Ectodermal cell (in vitro differentiated cells): Measurements from ENCODE around the gene PTH1R.

Experiments
- H3K27ac ChIP-seq: 2 replicates; pipeline ENCODE4 v1.7.0; 2013; ENCODE audit warnings: mild to moderate bottlenecking, low read depth, low read length; ENCODE audit not compliant: insufficient read depth, poor library complexity, severe bottlenecking
- H3K27me3 ChIP-seq: 2 replicates; pipeline ENCODE4 v1.7.0; 2013; ENCODE audit warnings: mild to moderate bottlenecking, low read length; ENCODE audit not compliant: insufficient read depth, control insufficient read depth, poor library complexity, severe bottlenecking
- H3K36me3 ChIP-seq: one replicate; pipeline ENCODE4 v1.7.0; 2013; ENCODE audit warnings: low read length; ENCODE audit not compliant: control insufficient read depth, insufficient read depth
- H3K4me1 ChIP-seq: one replicate; pipeline ENCODE4 v1.7.0; 2013; ENCODE audit warnings: low read length; ENCODE audit not compliant: control insufficient read depth, insufficient read depth
- H3K4me3 ChIP-seq: 2 replicates; pipeline ENCODE4 v1.7.0; 2013; ENCODE audit warnings: low read depth, low read length, control low read depth; ENCODE audit not compliant: insufficient read depth
- H3K9me3 ChIP-seq: 2 replicates; pipeline ENCODE4 v1.7.0; 2013; ENCODE audit warnings: mild to moderate bottlenecking, low read length, moderate library complexity; ENCODE audit not compliant: control insufficient read depth
- WGBS, 2 experiments: methylation state at CpG; one replicate each; pipeline ENCODE4 v1.1.7; 2013; ENCODE audit warnings: missing lambda C conversion rate in 2 of 2; 5-methylcytosine and 5-hydroxymethylcytosine counted together

Gene PTH1R

DNA sequence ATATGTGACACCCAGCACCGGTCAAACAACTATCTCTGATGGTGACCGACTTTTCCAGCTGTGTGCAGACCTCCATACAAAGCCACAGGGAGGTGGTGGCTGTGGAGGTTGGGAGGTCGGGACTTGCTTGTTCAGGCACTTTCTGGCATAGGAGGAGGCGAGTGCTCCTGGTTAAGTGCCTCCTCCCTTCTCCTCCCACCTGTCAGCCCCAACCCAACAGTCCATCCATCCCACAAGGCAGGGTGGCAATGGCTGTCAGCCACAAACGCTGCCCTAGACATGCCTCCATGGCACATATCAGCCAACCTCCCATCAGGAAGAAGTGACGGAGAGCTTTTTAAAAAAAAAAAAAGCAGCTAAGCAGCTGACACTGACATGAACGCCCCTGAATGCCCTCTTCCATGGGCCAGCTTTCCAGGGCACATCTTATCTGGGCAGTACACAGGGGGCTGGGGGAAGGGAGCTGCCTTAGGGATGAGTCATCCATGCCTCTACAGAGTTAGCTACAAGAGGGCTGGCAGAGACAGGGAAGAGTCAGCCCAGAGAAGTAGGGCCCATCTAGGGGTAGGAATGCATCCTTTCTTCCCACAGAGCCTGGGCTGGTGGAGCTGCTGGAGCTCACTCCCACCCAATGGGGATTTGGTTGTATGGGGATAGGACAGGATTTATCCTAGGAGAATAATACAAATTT lies 57.8 kb downstream of the PTH1R start:
- Histone ChIP-seq H3K27me3 (no peaks in the 10 kb centered on the region), H3K9me3 (no peaks in the 10 kb centered on the region), H3K27ac (no peak overlapping the region), H3K36me3 (no peaks in the 10 kb centered on the region), H3K4me1 (peaks cover 18% of the 10 kb centered on the region), H3K4me3 (no peak overlapping the region)
- WGBS, 2 experiments: 78 to 86% methylated on average over 7 of the region's 7 CpGs

DNA sequence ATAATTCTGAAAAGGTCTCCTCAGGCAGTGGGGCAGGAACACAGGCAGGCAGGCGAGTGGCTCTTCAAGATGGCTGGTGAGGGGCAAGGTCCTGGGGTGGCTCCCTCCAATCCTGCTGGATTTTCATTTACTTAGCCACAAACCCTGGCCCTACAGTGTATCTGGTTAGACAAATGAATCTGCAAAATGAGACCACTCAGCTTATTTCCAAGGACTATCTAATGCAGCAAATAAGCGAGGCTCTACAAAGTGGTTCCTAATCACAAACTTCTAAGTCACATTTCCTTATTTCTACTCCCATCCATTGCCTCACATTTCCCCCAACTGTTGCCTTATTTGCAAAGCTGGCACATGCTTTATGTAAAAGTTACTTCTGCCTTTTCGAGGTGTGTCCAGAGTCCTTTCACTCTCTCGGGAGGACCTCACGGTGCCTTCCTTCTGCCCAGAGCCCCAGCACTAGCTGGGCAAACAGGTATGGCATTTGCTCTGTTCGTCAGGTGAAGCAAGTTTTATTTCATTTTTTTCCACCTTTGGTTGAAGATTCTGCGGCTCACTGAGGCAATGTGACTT lies 58.6 kb downstream of the PTH1R start:
- 93% methylated on average over 7 of the region's 7 CpGs for WGBS, 2 experiments
- peaks cover 15% of the 10 kb centered on the region for H3K4me1 ChIP-seq

DNA sequence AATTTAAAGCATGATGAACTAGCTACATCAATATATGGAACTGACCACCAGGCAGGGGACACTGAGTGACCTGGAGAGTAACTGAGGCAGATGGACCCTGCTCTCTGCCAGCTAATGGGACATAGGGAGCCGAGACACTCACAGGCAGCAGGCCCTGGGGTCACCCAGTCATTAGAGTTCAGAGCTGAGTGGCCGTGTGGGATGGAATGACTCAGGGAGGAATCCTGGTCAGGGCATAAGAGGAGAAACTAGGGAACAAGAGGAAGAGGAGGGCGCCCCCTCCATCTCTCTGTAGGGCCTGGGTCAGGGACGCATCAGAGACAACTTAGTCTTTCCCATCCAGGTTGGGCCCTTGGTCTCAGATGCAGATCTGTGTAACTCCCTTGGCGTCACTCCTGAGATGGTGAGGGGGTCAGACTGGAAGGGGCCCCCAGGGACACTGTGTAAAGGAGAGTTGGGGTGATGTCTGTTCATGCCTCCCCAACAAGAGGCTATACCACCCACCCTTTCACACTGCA lies 59.3 kb downstream of the PTH1R start:
- H3K4me1 ChIP-seq: peaks cover 9% of the 10 kb centered on the region
- WGBS, 2 experiments: 92 to 94% methylated on average over 5 of the region's 5 CpGs

More for the DNA sequence above, 58.6 kb downstream of the PTH1R start:
- Histone ChIP-seq H3K9me3 (no peaks in the 10 kb centered on the region), H3K27me3 (no peaks in the 10 kb centered on the region), H3K36me3 (no peaks in the 10 kb centered on the region), H3K4me3 (no peak overlapping the region), H3K27ac (no peak overlapping the region)

DNA sequence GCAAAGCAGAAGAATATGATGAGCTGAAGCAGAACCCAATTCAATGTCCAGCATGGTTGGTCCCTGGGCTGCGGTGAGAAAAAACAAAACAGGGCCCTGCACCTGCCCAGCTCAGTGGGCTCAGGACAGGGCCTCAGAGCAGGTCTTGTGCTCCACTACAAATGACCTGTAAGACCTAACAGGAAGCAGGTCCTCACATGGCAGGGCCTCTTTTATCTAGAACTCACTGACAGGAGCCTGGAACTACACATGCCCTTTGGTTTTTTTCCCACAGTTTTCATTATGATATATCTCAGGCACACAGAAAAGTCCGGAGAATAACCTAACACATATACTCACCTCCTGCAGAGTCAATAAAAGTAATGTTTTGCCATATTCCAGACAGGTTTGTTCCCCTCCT lies 60.6 kb downstream of the PTH1R start:
- 94 to 99% methylated on average over 2 of the region's 2 CpGs for WGBS, 2 experiments
- H3K9me3 ChIP-seq: no peaks in the 10 kb centered on the region
- no peak overlapping the region for H3K4me3 ChIP-seq
- H3K27me3 ChIP-seq: no peaks in the 10 kb centered on the region
- peaks cover 9% of the 10 kb centered on the region for H3K4me1 ChIP-seq
- no peaks in the 10 kb centered on the region for H3K36me3 ChIP-seq
- H3K27ac ChIP-seq: no peak overlapping the region

More for the DNA sequence above, 59.3 kb downstream of the PTH1R start:
- H3K27me3 ChIP-seq: no peaks in the 10 kb centered on the region
- no peaks in the 10 kb centered on the region for H3K36me3 ChIP-seq
- H3K27ac ChIP-seq: no peak overlapping the region
- no peaks in the 10 kb centered on the region for H3K9me3 ChIP-seq
- H3K4me3 ChIP-seq: no peak overlapping the region

DNA sequence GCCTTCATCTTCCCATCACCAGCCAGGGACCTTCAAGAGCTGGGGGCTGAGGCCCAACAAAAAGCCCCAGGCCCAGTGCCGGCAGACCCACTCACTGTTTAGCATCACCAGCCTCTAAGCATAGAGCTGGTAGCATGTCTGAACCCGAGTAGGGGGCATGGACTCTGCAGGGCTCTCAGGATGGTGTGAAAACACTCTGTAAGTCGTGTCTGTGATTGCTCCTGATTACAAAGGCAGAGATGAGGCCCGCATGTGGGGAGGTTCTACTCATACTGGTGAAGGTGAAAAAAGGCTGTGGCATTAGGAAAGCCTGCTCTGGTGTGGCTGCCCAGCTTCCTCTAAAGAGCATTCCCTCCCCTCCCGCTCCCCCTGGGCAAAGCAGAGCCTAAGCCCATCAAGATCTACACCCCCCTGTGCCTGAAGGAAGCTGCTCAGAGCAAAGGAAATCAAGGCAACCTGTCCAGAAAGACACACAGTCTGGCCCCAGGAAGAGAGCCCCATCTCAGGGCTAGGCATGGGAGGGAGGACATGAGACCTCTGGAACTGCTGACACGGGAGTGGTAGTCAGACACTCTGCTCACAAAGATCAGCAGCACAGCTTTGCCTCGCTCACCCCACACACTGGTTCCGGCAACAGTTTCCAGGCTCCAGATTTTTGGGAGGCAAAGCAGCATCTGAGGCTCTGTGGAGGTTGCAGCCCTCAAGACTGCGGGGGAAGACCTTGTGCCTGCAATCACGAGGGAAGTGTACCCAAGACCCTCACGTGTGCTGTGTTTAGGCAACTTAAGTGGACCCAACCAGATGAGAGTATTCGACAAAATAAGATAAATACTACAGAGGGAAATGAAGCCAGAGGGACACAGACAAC lies 62.3 kb downstream of the PTH1R start:
- no peaks in the 10 kb centered on the region for H3K36me3 ChIP-seq
- WGBS, 2 experiments: 93 to 94% methylated on average over 12 of the region's 12 CpGs

DNA sequence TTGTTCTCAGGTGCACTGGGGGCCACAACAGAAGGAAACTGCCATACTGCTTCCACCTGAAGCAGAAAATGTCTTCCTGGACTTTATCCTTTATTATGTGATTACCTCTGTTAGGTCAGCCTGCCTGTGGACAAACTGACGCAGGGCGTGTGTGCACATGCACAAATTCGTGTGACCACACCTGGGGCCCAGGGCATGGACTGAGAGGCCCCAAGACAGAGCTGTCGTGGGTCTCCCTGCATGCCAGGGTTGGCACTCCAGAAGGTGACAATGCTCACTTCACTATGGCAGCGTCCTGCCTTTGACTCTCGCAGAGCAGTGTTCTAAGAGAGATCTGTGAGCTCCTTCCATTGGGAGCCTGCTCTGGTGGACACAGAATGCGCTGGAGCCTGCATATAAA lies 64.6 kb downstream of the PTH1R start:
- WGBS, 2 experiments: 96% methylated on average over 7 of the region's 7 CpGs
- no peaks in the 10 kb centered on the region for H3K36me3 ChIP-seq

More for the DNA sequence above, 62.3 kb downstream of the PTH1R start:
- peaks cover 9% of the 10 kb centered on the region for H3K4me1 ChIP-seq
- no peaks in the 10 kb centered on the region for H3K9me3 ChIP-seq
- no peaks in the 10 kb centered on the region for H3K27me3 ChIP-seq
- no peak overlapping the region for H3K27ac ChIP-seq
- no peak overlapping the region for H3K4me3 ChIP-seq

DNA sequence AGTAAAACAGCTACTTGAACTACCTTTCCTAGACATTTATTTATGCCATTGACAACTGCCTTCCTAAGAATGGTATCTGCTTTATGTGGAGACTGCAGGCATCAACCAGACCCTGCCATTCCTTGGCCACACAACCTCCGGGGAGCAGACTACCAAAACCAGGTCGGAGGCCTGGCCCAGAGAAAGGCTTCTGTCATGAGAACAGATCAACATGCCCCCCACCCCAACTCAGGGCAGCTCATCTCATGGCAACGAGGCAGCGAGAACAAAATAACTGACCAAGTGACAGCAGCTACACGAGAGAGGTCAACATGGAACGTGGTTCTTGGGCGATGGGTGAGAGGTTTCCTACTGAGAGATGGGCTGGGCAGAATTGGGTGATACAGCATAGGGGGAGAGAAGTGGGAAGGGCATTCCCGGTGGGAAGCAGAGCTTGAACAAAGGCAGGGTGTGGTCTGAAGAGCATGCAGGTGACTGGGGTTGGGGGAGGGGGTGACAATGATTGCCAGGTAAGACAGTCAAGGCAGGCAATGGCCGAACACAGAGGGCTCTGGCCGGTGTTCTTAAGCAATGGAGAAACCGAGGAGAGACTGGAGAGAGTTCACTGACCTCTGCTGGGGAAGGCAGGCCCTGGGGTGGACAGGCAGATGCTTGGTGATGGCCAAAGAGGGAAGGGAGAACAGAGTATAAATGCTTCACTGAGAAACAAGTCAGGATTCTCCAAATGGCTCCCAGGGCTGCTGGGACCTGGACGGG lies 65.1 kb downstream of the PTH1R start:
- WGBS, 2 experiments: 93% methylated on average over 12 of the region's 12 CpGs
- Histone ChIP-seq H3K27me3 (no peaks in the 10 kb centered on the region), H3K4me3 (no peak overlapping the region), H3K27ac (no peak overlapping the region), H3K4me1 (no peaks in the 10 kb centered on the region), H3K9me3 (no peaks in the 10 kb centered on the region), H3K36me3 (no peaks in the 10 kb centered on the region)

More for the DNA sequence above, 64.6 kb downstream of the PTH1R start:
- Histone ChIP-seq H3K4me1 (no peaks in the 10 kb centered on the region), H3K9me3 (no peaks in the 10 kb centered on the region), H3K4me3 (no peak overlapping the region), H3K27ac (no peak overlapping the region), H3K27me3 (no peaks in the 10 kb centered on the region)

DNA sequence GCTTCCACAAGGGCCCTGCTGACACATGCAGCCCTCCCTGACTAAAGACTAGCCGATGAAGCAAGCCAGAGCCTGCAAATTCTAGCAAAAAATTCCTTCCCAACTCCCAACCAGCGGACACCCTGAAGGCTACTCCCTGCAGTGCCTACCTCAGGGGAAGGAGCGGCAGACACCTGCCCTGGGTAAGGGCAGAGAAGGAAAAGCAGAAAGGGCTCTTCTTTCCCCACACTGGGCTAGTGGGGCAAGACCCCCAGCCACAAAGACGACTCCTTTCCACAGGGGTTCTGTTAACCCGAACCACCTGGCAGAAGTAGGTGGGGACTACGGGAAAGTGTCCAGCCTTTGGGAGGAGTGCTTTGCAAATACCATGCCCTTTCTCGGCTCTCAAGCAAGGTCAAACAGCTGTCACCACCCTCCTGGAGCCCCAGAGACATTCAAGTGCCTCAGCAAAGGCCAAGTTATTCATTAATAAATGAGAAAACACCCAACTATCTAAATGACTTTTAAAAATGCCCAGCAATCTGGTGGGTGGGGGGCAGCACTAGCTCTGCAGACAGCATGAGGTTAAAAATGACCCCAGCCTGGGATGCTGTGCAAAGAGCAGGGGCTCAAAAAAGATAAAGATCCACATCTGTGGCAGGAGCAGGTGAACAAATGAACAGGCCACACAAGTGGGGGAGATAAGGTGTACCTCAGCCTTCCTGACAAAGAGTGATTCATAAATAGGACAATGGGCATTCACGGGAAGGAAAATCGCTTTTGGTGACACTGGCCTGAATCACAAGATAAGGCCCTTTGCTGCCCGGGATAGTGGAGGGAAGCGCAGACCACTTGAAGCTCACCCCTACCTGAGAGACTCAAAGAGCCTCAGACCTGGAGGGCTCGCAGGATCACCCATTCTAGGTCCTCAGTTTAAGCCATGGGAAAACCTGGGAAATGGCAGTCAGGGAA lies 66.0 kb downstream of the PTH1R start:
- Histone ChIP-seq H3K27ac (no peak overlapping the region), H3K27me3 (no peaks in the 10 kb centered on the region), H3K36me3 (no peaks in the 10 kb centered on the region), H3K9me3 (no peaks in the 10 kb centered on the region), H3K4me1 (no peaks in the 10 kb centered on the region), H3K4me3 (no peak overlapping the region)
- WGBS, 2 experiments: 88 to 92% methylated on average over 12 of the region's 12 CpGs

DNA sequence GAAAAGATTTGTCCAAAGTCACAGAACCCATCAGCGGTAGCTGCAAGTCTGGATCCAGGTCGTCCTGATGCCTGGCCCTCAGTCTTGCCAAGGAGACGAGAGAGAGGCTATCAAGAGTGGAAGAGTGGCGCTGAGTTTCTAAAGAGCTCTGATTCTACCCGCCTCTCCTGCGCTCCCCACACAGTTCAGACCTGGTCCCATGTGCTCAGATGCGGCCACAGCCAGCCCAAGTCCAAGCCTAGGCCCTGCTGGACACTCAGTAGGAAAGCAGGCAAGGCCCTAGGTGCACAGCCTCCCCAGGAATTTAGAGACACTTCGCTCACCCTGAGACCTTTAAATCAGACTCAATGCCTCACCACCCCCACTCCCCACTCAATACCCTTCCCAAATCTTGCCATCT lies 66.7 kb downstream of the PTH1R start:
- Histone ChIP-seq H3K4me1 (peaks cover 3% of the 10 kb centered on the region), H3K4me3 (no peak overlapping the region), H3K9me3 (no peaks in the 10 kb centered on the region), H3K27me3 (no peaks in the 10 kb centered on the region), H3K27ac (no peak overlapping the region), H3K36me3 (no peaks in the 10 kb centered on the region)
- WGBS, 2 experiments: 92 to 95% methylated on average over 8 of the region's 8 CpGs
